GM18511 (cell line): ENCODE results near the gene PTPN1.

Source experiments
- ATAC-seq: cut with Tn5 transposase; IDR thresholded peaks from one replicate; pipeline ENCODE4 v1.9.1; 2021; ENCODE audit warnings: mild to moderate bottlenecking, moderate library complexity; ENCODE audit not compliant: unreplicated experiment

The PTPN1 gene

GRCh38 chr20:50510706-50511542, 741 bp downstream of the PTPN1 start:
- no peak for ATAC-seq

- no peak for ATAC-seq
Measured at GRCh38 chr20:50512323-50512722, 2.1 kb downstream of the PTPN1 start.

- ATAC-seq, result no peak
Measured at GRCh38 chr20:50513169-50514034, 3.2 kb downstream of the PTPN1 start.

- ATAC-seq, result no peak
Measured at GRCh38 chr20:50514035-50514337, 3.8 kb downstream of the PTPN1 start.

- ATAC-seq, result no peak
Measured at GRCh38 chr20:50514750-50515149, 4.6 kb downstream of the PTPN1 start.

GRCh38 chr20:50515471-50516106, 5.4 kb downstream of the PTPN1 start:
- no peak for ATAC-seq

- ATAC-seq, result peak; percentile 58
Measured at GRCh38 chr20:50516180-50516934, 6.2 kb downstream of the PTPN1 start.

- ATAC-seq, result no peak
Measured at GRCh38 chr20:50516935-50517816, 7.0 kb downstream of the PTPN1 start.

GRCh38 chr20:50517817-50518154, 7.6 kb downstream of the PTPN1 start:
- no peak for ATAC-seq

- no peak for ATAC-seq
Measured at GRCh38 chr20:50518270-50518721, 8.1 kb downstream of the PTPN1 start.

- ATAC-seq, result no peak
Measured at GRCh38 chr20:50519036-50519762, 9.0 kb downstream of the PTPN1 start.

GRCh38 chr20:50520222-50520880, 10.2 kb downstream of the PTPN1 start:
- ATAC-seq, result no peak

- no peak for ATAC-seq
Measured at GRCh38 chr20:50521221-50522052, 11.3 kb downstream of the PTPN1 start.

GRCh38 chr20:50522053-50522674, 12.0 kb downstream of the PTPN1 start:
- no peak for ATAC-seq

GRCh38 chr20:50523552-50524167, 13.5 kb downstream of the PTPN1 start:
- no peak for ATAC-seq

GRCh38 chr20:50525681-50526080, 15.5 kb downstream of the PTPN1 start:
- ATAC-seq, result no peak

GRCh38 chr20:50526403-50526989, 16.3 kb downstream of the PTPN1 start:
- ATAC-seq, result no peak
